ENCODE data around the gene PLPP4.

PLPP4 gene

GRCh38 chr10:120456626-120457430 is at the start of gene PLPP4:
Gene PLPP4, plus strand, starts transcription at chr10:120457227. Its CDS starts 79 bp downstream, at chr10:120457306.
- no peak for TF ChIP-seq CTCF (IDR thresholded peaks at IDR 0.05; ENCODE audit: low read depth, low read length)
- no peak for DNase-seq (ENCODE audit: extremely low read depth, low read depth)

- TF ChIP-seq CTCF (IDR thresholded peaks at IDR 0.05; ENCODE audit: low read depth, low read length), result no peak
Measured at GRCh38 chr10:120409816-120410215, 47.2 kb upstream of the PLPP4 start.

GRCh38 chr10:120414946-120415345 is 42.1 kb upstream of the PLPP4 start:
- no peak for DNase-seq (ENCODE audit: extremely low read depth, low read depth)
- no peak for TF ChIP-seq CTCF (IDR thresholded peaks at IDR 0.05; ENCODE audit: low read depth, low read length)

More at GRCh38 chr10:120409816-120410215, 47.2 kb upstream of the PLPP4 start:
- no peak for DNase-seq (ENCODE audit: extremely low read depth, low read depth)

- TF ChIP-seq CTCF (IDR thresholded peaks at IDR 0.05; ENCODE audit: low read depth, low read length), result no peak
- no peak for DNase-seq (ENCODE audit: extremely low read depth, low read depth)
Measured at GRCh38 chr10:120415709-120416330, 41.2 kb upstream of the PLPP4 start.

GRCh38 chr10:120420421-120420820 is 36.6 kb upstream of the PLPP4 start:
- no peak for DNase-seq (ENCODE audit: extremely low read depth, low read depth)
- no peak for TF ChIP-seq CTCF (IDR thresholded peaks at IDR 0.05; ENCODE audit: low read depth, low read length)

- no peak for DNase-seq (ENCODE audit: extremely low read depth, low read depth)
- no peak for TF ChIP-seq CTCF (IDR thresholded peaks at IDR 0.05; ENCODE audit: low read depth, low read length)
Measured at GRCh38 chr10:120421250-120421649, 35.8 kb upstream of the PLPP4 start.

- no peak for TF ChIP-seq CTCF (IDR thresholded peaks at IDR 0.05; ENCODE audit: low read depth, low read length)
- peak; percentile 28 for DNase-seq (ENCODE audit: extremely low read depth, low read depth)
Measured at GRCh38 chr10:120422457-120422856, 34.6 kb upstream of the PLPP4 start.

All from AG09319 (cell line).